ENCODE results near the gene GPATCH1.

- TF ChIP-seq CTCF (IDR thresholded peaks at IDR 0.05; ENCODE audit: low read depth, low read length): no peak
- no peak for TF ChIP-seq POLR2A (IDR thresholded peaks at IDR 0.05; ENCODE audit: extremely low read depth, insufficient read length)
Measured at GRCh38 chr19:33159149-33159548, 78.2 kb downstream of the GPATCH1 start.

All from NB4 (cell line).